MM.1S (cell line): ENCODE data around the gene DTD1.

Source experiments
- DNase-seq: peaks from one replicate; pipeline ENCODE4 v3.0.0-alpha.2; 2015
- H2AFZ ChIP-seq: fragments of 300-600 bp; sonication (generic); 2 replicates; pipeline ENCODE4 v1.6.0; 2016; ENCODE audit warnings: antibody characterized with exemption, low read length
- H3F3A ChIP-seq: fragments of 300-600 bp; sonication (generic); 2 replicates; pipeline ENCODE4 v1.6.1; 2016; ENCODE audit warnings: mild to moderate bottlenecking, antibody characterized with exemption, low read length, moderate library complexity, mixed read lengths; ENCODE audit not compliant: insufficient read depth
- H3K27ac ChIP-seq: fragments of 300-600 bp; sonication (generic); 2 replicates; pipeline ENCODE4 v1.5.1; 2016; ENCODE audit warnings: mild to moderate bottlenecking, low read length
- H3K27me3 ChIP-seq: fragments of 300-600 bp; sonication (generic); replicated peaks from 2 replicates; pipeline ENCODE4 v1.6.0; 2016; ENCODE audit warnings: low read length; ENCODE audit not compliant: insufficient read depth
- H3K36me3 ChIP-seq: fragments of 300-600 bp; sonication (generic); replicated peaks from 2 replicates; pipeline ENCODE4 v1.6.1; 2016; ENCODE audit warnings: mild to moderate bottlenecking, low read length, mixed read lengths; ENCODE audit not compliant: insufficient read depth
- H3K4me1 ChIP-seq: fragments of 300-600 bp; sonication (generic); 2 replicates; pipeline ENCODE4 v1.6.1; 2016; ENCODE audit warnings: low read length, mixed read lengths
- H3K4me2 ChIP-seq: fragments of 300-600 bp; sonication (generic); 2 replicates; pipeline ENCODE4 v1.6.0; 2016; ENCODE audit warnings: low read depth, low read length
- H3K4me3 ChIP-seq: fragments of 300-600 bp; sonication (generic); 2 replicates; pipeline ENCODE4 v1.5.1; 2016; ENCODE audit warnings: low read length, mixed read lengths
- H3K79me2 ChIP-seq: fragments of 300-600 bp; sonication (generic); 2 replicates; pipeline ENCODE4 v1.6.1; 2016; ENCODE audit warnings: mixed run types, low read length, mixed read lengths
- H3K9ac ChIP-seq: fragments of 300-600 bp; sonication (generic); 2 replicates; pipeline ENCODE4 v1.6.1; 2016; ENCODE audit warnings: low read length, mixed read lengths
- H3K9me2 ChIP-seq: fragments of 300-600 bp; sonication (generic); replicated peaks from 2 replicates; pipeline ENCODE4 v1.6.1; 2016; ENCODE audit warnings: mild to moderate bottlenecking, low read length, mixed read lengths; ENCODE audit not compliant: insufficient read depth
- H3K9me3 ChIP-seq: fragments of 300-600 bp; sonication (generic); replicated peaks from 2 replicates; pipeline ENCODE4 v1.6.1; 2016; ENCODE audit warnings: mild to moderate bottlenecking, low read length, mixed read lengths; ENCODE audit not compliant: insufficient read depth
- H4K20me1 ChIP-seq: fragments of 300-600 bp; sonication (generic); 2 replicates; pipeline ENCODE4 v1.6.1; 2016; ENCODE audit warnings: mild to moderate bottlenecking, low read length, moderate library complexity, mixed read lengths; ENCODE audit not compliant: insufficient read depth
- CTCF ChIP-seq: fragments of 300-600 bp; sonication (generic); IDR thresholded peaks from 2 replicates; pipeline ENCODE4 v1.5.1; 2016; ENCODE audit warnings: antibody characterized with exemption, low read length, mixed read lengths
- EZH2 ChIP-seq: fragments of 300-600 bp; sonication (generic); optimal IDR thresholded peaks from 2 replicates; pipeline ENCODE3; 2017; ENCODE audit warnings: low read depth, mild to moderate bottlenecking, antibody characterized with exemption, low read length, mixed read lengths
- EZH2phosphoT487 ChIP-seq: fragments of 300-600 bp; sonication (generic); IDR thresholded peaks from 2 replicates; pipeline ENCODE4 v1.6.1; 2018; ENCODE audit warnings: antibody characterized with exemption, low read length

DTD1 gene

GRCh38 chr20:18685406-18685805, 97.6 kb downstream of the DTD1 start:
- H3K4me2 ChIP-seq: no peak overlapping the region
- no peaks in the 10 kb centered on the region for H3F3A ChIP-seq
- no peaks in the 10 kb centered on the region for H3K79me2 ChIP-seq
- TF ChIP-seq CTCF: no peak
- no peaks in the 10 kb centered on the region for H4K20me1 ChIP-seq
- H3K9me3 ChIP-seq: no peaks in the 10 kb centered on the region
- no peaks in the 10 kb centered on the region for H3K4me1 ChIP-seq
- no peaks in the 10 kb centered on the region for H3K27me3 ChIP-seq
- no peaks in the 10 kb centered on the region for H3K9me2 ChIP-seq
- H3K9ac ChIP-seq: no peak overlapping the region
- H3K4me3 ChIP-seq: no peak overlapping the region
- no peak overlapping the region for H3K27ac ChIP-seq
- H2AFZ ChIP-seq: no peak overlapping the region
- no peaks in the 10 kb centered on the region for H3K36me3 ChIP-seq
- no peak for DNase-seq

DNA sequence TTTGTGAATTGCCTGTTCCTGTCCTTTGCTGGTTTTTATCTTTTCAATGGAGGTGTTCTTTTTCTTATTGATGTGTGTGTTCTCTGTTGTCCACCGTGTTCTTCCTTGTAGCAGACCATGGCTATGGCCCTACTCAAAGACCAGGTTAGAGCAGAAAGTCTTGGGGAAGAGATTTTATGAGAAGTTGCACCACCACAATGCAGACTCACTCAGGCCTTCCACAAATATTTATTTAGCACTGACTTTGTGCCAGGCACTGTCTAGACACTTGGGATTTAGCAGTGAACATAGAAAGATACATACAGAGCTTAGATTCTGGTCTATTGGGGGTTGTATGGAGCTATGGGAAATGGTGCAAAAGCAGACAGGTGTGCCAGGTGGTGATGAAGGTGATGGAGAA, 98.8 kb downstream of the DTD1 start:
- Histone ChIP-seq H3K27me3 (no peaks in the 10 kb centered on the region), H3K9ac (no peak overlapping the region), H3K4me3 (no peak overlapping the region), H4K20me1 (no peaks in the 10 kb centered on the region), H3K4me1 (no peaks in the 10 kb centered on the region), H2AFZ (no peak overlapping the region), H3F3A (no peaks in the 10 kb centered on the region), H3K27ac (no peak overlapping the region), H3K36me3 (no peaks in the 10 kb centered on the region), H3K9me3 (no peaks in the 10 kb centered on the region), H3K9me2 (no peaks in the 10 kb centered on the region), H3K4me2 (no peak overlapping the region), H3K79me2 (no peaks in the 10 kb centered on the region)
- TF ChIP-seq EZH2 (no peak), EZH2phosphoT487 (no peak), CTCF (no peak)
- no peak for DNase-seq

- DNase-seq: no peak
- no peaks in the 10 kb centered on the region for H3K9me2 ChIP-seq
- no peaks in the 10 kb centered on the region for H3K36me3 ChIP-seq
- no peaks in the 10 kb centered on the region for H3K27me3 ChIP-seq
- no peaks in the 10 kb centered on the region for H3K79me2 ChIP-seq
- H3K4me2 ChIP-seq: no peak overlapping the region
- no peaks in the 10 kb centered on the region for H3F3A ChIP-seq
- TF ChIP-seq EZH2 (no peak), EZH2phosphoT487 (no peak), CTCF (no peak)
- H4K20me1 ChIP-seq: no peaks in the 10 kb centered on the region
- H3K27ac ChIP-seq: no peak overlapping the region
- no peaks in the 10 kb centered on the region for H3K4me1 ChIP-seq
- H3K9me3 ChIP-seq: no peaks in the 10 kb centered on the region
- no peak overlapping the region for H3K9ac ChIP-seq
- no peak overlapping the region for H3K4me3 ChIP-seq
- H2AFZ ChIP-seq: no peak overlapping the region
These were observed 100.8 kb downstream of the DTD1 start for GRCh38 chr20:18688676-18689075.

DNA sequence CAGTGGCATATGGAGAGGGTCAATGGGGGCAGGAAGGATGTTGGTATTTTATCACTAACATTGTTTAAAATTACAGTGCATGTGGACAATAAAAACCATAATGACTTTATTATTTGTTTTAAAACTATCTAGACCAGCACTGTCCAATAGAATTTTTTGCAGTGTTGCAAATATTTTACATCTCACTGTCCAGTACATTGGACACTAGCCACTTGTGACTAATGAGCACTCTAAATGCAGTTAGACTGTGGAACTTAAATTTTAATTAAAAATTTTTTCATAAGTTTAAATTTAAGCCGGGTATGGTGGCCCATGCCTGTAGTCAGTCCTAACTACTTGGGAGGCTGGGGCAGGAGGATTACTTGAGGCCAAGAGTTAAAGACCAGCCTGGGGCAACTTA, 101.7 kb downstream of the DTD1 start:
- TF ChIP-seq EZH2 (no peak), CTCF (no peak), EZH2phosphoT487 (no peak)
- H3K9me2 ChIP-seq: no peaks in the 10 kb centered on the region
- H2AFZ ChIP-seq: no peak overlapping the region
- no peaks in the 10 kb centered on the region for H3K79me2 ChIP-seq
- H3K9ac ChIP-seq: no peak overlapping the region
- H3K27ac ChIP-seq: no peak overlapping the region
- DNase-seq: no peak
- H3K9me3 ChIP-seq: no peaks in the 10 kb centered on the region
- H4K20me1 ChIP-seq: no peaks in the 10 kb centered on the region
- H3K27me3 ChIP-seq: no peaks in the 10 kb centered on the region
- no peaks in the 10 kb centered on the region for H3K36me3 ChIP-seq
- H3K4me3 ChIP-seq: no peak overlapping the region
- H3F3A ChIP-seq: no peaks in the 10 kb centered on the region
- no peak overlapping the region for H3K4me2 ChIP-seq
- no peaks in the 10 kb centered on the region for H3K4me1 ChIP-seq
